Keratinocyte (primary cell): ENCODE results near the gene PBOV1. TPM values are rescaled to one million over a fixed set of nuclear protein-coding genes. Genes with fewer than 3 reads are reported as not detected.

Experiments used
- DNase-seq: peaks from one replicate; pipeline ENCODE4 v3.0.0-alpha.2; 2011; ENCODE audit warnings: low read depth, missing footprints, low spot score
- FAIRE-seq: peaks from 2 replicates; lab custom pipeline; 2011; peaks lifted over from hg19 to GRCh38; lab: Jason Lieb, UNC
- H2AFZ ChIP-seq: 2 replicates; pipeline ENCODE4 v1.6.0; 2012; ENCODE audit warnings: low read length, control low read depth, inconsistent platforms; ENCODE audit not compliant: control insufficient read depth
- H3K27ac ChIP-seq: 2 replicates; pipeline ENCODE4 v1.5.1; 2011; ENCODE audit warnings: low read length; ENCODE audit not compliant: control insufficient read depth, insufficient read depth
- H3K27me3 ChIP-seq: 3 replicates; pipeline ENCODE4 v1.6.0; 2011; ENCODE audit warnings: low read length; ENCODE audit not compliant: control insufficient read depth, insufficient read depth; ENCODE audit errors: extremely low read depth
- H3K36me3 ChIP-seq, 2 experiments: 2 replicates in 1 of 2; 3 replicates in 1 of 2; pipeline ENCODE4 v1.5.1; 2011; ENCODE audit warnings: low read length in 2 of 2, mild to moderate bottlenecking in 1 of 2; ENCODE audit not compliant: control insufficient read depth in 2 of 2, insufficient read depth in 2 of 2; ENCODE audit errors: extremely low read depth in 1 of 2
- H3K4me1 ChIP-seq: 3 replicates; pipeline ENCODE4 v1.5.1; 2011; ENCODE audit warnings: low read length; ENCODE audit not compliant: control insufficient read depth, insufficient read depth; ENCODE audit errors: extremely low read depth
- H3K4me2 ChIP-seq: 3 replicates; pipeline ENCODE4 v1.6.0; 2011; ENCODE audit warnings: low read depth, low read length; ENCODE audit not compliant: control insufficient read depth, insufficient read depth; ENCODE audit errors: extremely low read depth
- H3K4me3 ChIP-seq, 3 experiments: fragments of 200-600 bp in 1 of 3; sonication (generic) in 1 of 3; 2 replicates in 2 of 3; 3 replicates in 1 of 3; pipeline ENCODE4 v1.5.1; 2011 to 2016; ENCODE audit warnings: low read length in 3 of 3, mild to moderate bottlenecking in 3 of 3, control low read depth in 2 of 3, inconsistent platforms in 1 of 3, low read depth in 1 of 3, mixed read lengths in 1 of 3, mixed run types in 1 of 3, moderate library complexity in 1 of 3; ENCODE audit not compliant: control insufficient read depth in 2 of 3, insufficient read depth in 2 of 3; ENCODE audit errors: extremely low read depth in 1 of 3
- H3K79me2 ChIP-seq: 2 replicates; pipeline ENCODE4 v1.6.0; 2012; ENCODE audit warnings: low read length; ENCODE audit not compliant: control insufficient read depth, insufficient read depth
- H3K9ac ChIP-seq: 3 replicates; pipeline ENCODE4 v1.6.0; 2011; ENCODE audit warnings: low read length; ENCODE audit not compliant: control insufficient read depth, insufficient read depth; ENCODE audit errors: extremely low read depth
- H3K9me1 ChIP-seq: 3 replicates; pipeline ENCODE4 v1.6.0; 2011; ENCODE audit warnings: low read length; ENCODE audit not compliant: control insufficient read depth, insufficient read depth; ENCODE audit errors: extremely low read depth
- H3K9me3 ChIP-seq: 2 replicates; pipeline ENCODE4 v1.5.1; 2012; ENCODE audit warnings: low read depth, low read length; ENCODE audit not compliant: control insufficient read depth
- H4K20me1 ChIP-seq: 3 replicates; pipeline ENCODE4 v1.6.0; 2011; ENCODE audit warnings: low read length; ENCODE audit not compliant: control insufficient read depth, insufficient read depth; ENCODE audit errors: extremely low read depth
- CTCF ChIP-seq, 3 experiments: IDR thresholded peaks in 1 of 3; conservative IDR thresholded peaks in 1 of 3; optimal IDR thresholded peaks in 1 of 3; 2 replicates in 2 of 3; 3 replicates in 1 of 3; pipeline versions ENCODE3 to v1.5.1; 2011; ENCODE audit warnings: low read length in 3 of 3, mild to moderate bottlenecking in 3 of 3, moderate library complexity in 2 of 3, control low read depth in 1 of 3, inconsistent platforms in 1 of 3; ENCODE audit not compliant: insufficient read depth in 2 of 3; ENCODE audit errors: extremely low read depth in 1 of 3
- EZH2 ChIP-seq: IDR thresholded peaks from one replicate; pipeline ENCODE4 v1.6.1; 2012; ENCODE audit warnings: inconsistent platforms, mild to moderate bottlenecking, low read length, moderate library complexity
- dilution Hi-C: fragments of 300-500 bp; cut with MboI; formaldehyde crosslinking; loops from one replicate; pipeline ENCODE4 v1.7.0; 2020; ENCODE audit warnings: low sequenced_read_pairs; ENCODE audit not compliant: extremely low pct_ligation_motif_present
- polyA plus RNA-seq, 5 experiments: library from polyadenylated mRNA; depleted of rRNA in 3 of 5; stranded (reverse) in 3 of 5; stranded (forward) in 1 of 5; unstranded in 1 of 5; fragments of >200 nt; gene quantifications; 1 replicate in 1 of 5; 2 replicates in 3 of 5; 3 replicates in 1 of 5; pipeline versions ENCODE4 v1.2.1 to v1.2.3, GENCODE V29; 2011 to 2012; ENCODE audit warnings: missing spikeins in 2 of 5, low read depth in 1 of 5, low replicate concordance in 1 of 5

PBOV1 gene
- polyA plus RNA-seq, 1 donor (not counting 4 experiments of a cell fraction or from before 2014, with no cell fraction given) = not detected

- DNase-seq (no peak), FAIRE-seq (no peak)
- Histone ChIP-seq H3K27ac (no peak overlapping the region), H3K4me3 (no peak overlapping the region), H3K9me3 (no peaks in the 10 kb centered on the region), H3K9ac (no peak overlapping the region), H3K79me2 (no peaks in the 10 kb centered on the region), H2AFZ (no peak overlapping the region), H4K20me1 (no peaks in the 10 kb centered on the region), H3K4me1 (no peaks in the 10 kb centered on the region), H3K4me2 (no peak overlapping the region), H3K27me3 (no peaks in the 10 kb centered on the region), H3K9me1 (no peaks in the 10 kb centered on the region), H3K36me3 (no peaks in the 10 kb centered on the region)
- TF ChIP-seq CTCF (optimal IDR thresholded peaks at IDR 0.05 in 1 of 3, IDR thresholded peaks at IDR 0.05 in 1 of 3, conservative IDR thresholded peaks at IDR 0.05 in 1 of 3; ENCODE audit: extremely low read depth in 1 of 3, insufficient read depth in 2 of 3, low read length in 3 of 3) (no peak), EZH2 (no peak)
- dilution Hi-C loops = no loop called here
These were observed 16.9 kb upstream of the PBOV1 start for GRCh38 chr6:138235205-138235604.

GRCh38 chr6:138234363-138234762 is 16.1 kb upstream of the PBOV1 start:
- TF ChIP-seq CTCF (optimal IDR thresholded peaks at IDR 0.05 in 1 of 3, IDR thresholded peaks at IDR 0.05 in 1 of 3, conservative IDR thresholded peaks at IDR 0.05 in 1 of 3; ENCODE audit: extremely low read depth in 1 of 3, insufficient read depth in 2 of 3, low read length in 3 of 3) = no peak
- no peak for TF ChIP-seq EZH2
- Histone ChIP-seq H3K36me3 (no peaks in the 10 kb centered on the region), H3K4me1 (no peaks in the 10 kb centered on the region), H3K9ac (no peak overlapping the region), H3K9me1 (no peaks in the 10 kb centered on the region), H3K9me3 (no peaks in the 10 kb centered on the region), H4K20me1 (no peaks in the 10 kb centered on the region), H3K27me3 (no peaks in the 10 kb centered on the region), H3K79me2 (no peaks in the 10 kb centered on the region), H2AFZ (no peak overlapping the region), H3K4me3 (no peak overlapping the region), H3K27ac (no peak overlapping the region), H3K4me2 (no peak overlapping the region)
- DNase-seq = peak; percentile 32
- dilution Hi-C loops = no loop called here
- peak; percentile 68 for FAIRE-seq
